ENCODE data around the gene RGP1.

The RGP1 gene

GRCh38 chr9:35792826-35793225 lies 43.7 kb downstream of the RGP1 start:
- peaks cover 9% of the 10 kb centered on the region; the same call in 1 of the 2 replicates for H3K36me3 ChIP-seq (ENCODE audit: insufficient read depth, low read length)
- no peak overlapping the region for H3K4me2 ChIP-seq (ENCODE audit: low read depth, low read length, poor library complexity, severe bottlenecking)
- no peaks in the 10 kb centered on the region for H4K20me1 ChIP-seq (ENCODE audit: insufficient read depth, low read length, poor library complexity, severe bottlenecking)
- H3K27me3 ChIP-seq (ENCODE audit: insufficient read depth, low read length, poor library complexity, severe bottlenecking) = no peaks in the 10 kb centered on the region
- H3K4me3 ChIP-seq (ENCODE audit: low read length, poor library complexity, severe bottlenecking) = no peak overlapping the region
- no peak overlapping the region for H3K9ac ChIP-seq (ENCODE audit: low read depth, low read length, poor library complexity, severe bottlenecking)
- TF ChIP-seq CTCF (conservative IDR thresholded peaks at IDR 0.05; ENCODE audit: low read length) (no peak), EZH2phosphoT487 (IDR thresholded peaks at IDR 0.05; ENCODE audit: borderline replicate concordance) (no peak)
- H3K4me1 ChIP-seq (ENCODE audit: insufficient read depth, low read length, poor library complexity, severe bottlenecking) = peaks cover 7% of the 10 kb centered on the region
- no peak overlapping the region for H2AFZ ChIP-seq (ENCODE audit: low read length)
- H3K9me3 ChIP-seq (ENCODE audit: insufficient read depth, low read depth, low read length) = no peaks in the 10 kb centered on the region
- no peaks in the 10 kb centered on the region for H3K9me2 ChIP-seq (replicated peaks; ENCODE audit: low read depth, low read length)
- H3K79me2 ChIP-seq (ENCODE audit: insufficient read depth, low read length) = no peaks in the 10 kb centered on the region
- H3F3A ChIP-seq (ENCODE audit: low read depth) = no peaks in the 10 kb centered on the region

DNA sequence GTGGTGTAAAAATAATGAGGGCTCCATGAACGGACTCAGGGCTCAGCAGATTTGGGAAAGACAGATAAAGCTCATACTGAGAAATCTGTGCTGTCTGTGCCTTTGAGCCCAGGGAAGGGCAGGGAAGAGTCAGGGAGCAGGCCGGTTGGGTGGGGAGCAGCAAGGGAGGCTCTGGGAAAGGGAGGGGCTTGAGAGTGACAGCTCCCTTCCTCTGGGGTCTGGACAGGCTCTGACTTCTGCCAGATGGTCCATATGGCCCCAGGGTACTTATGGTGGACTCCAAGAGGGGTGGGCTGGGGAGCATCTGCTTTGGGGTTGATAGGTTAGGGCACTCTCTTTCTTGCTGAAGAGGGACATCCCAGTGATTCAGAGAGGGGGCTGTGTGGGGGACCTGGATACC lies 44.4 kb downstream of the RGP1 start:
- TF ChIP-seq EZH2phosphoT487 (IDR thresholded peaks at IDR 0.05; ENCODE audit: borderline replicate concordance) (no peak), CTCF (conservative IDR thresholded peaks at IDR 0.05; ENCODE audit: low read length) (no peak)
- peaks cover 9% of the 10 kb centered on the region; the same call in 1 of the 2 replicates for H3K36me3 ChIP-seq (ENCODE audit: insufficient read depth, low read length)
- H3K9me3 ChIP-seq (ENCODE audit: insufficient read depth, low read depth, low read length) = no peaks in the 10 kb centered on the region
- no peaks in the 10 kb centered on the region for H3K9me2 ChIP-seq (replicated peaks; ENCODE audit: low read depth, low read length)
- no peaks in the 10 kb centered on the region for H3F3A ChIP-seq (ENCODE audit: low read depth)
- no peak overlapping the region for H3K4me2 ChIP-seq (ENCODE audit: low read depth, low read length, poor library complexity, severe bottlenecking)
- H3K4me3 ChIP-seq (ENCODE audit: low read length, poor library complexity, severe bottlenecking) = no peak overlapping the region
- H3K4me1 ChIP-seq (ENCODE audit: insufficient read depth, low read length, poor library complexity, severe bottlenecking) = peaks cover 11% of the 10 kb centered on the region
- no peaks in the 10 kb centered on the region for H3K79me2 ChIP-seq (ENCODE audit: insufficient read depth, low read length)
- no peaks in the 10 kb centered on the region for H3K27me3 ChIP-seq (ENCODE audit: insufficient read depth, low read length, poor library complexity, severe bottlenecking)
- no peaks in the 10 kb centered on the region for H4K20me1 ChIP-seq (ENCODE audit: insufficient read depth, low read length, poor library complexity, severe bottlenecking)
- no peak overlapping the region for H3K9ac ChIP-seq (ENCODE audit: low read depth, low read length, poor library complexity, severe bottlenecking)
- no peak overlapping the region for H2AFZ ChIP-seq (ENCODE audit: low read length)

DNA sequence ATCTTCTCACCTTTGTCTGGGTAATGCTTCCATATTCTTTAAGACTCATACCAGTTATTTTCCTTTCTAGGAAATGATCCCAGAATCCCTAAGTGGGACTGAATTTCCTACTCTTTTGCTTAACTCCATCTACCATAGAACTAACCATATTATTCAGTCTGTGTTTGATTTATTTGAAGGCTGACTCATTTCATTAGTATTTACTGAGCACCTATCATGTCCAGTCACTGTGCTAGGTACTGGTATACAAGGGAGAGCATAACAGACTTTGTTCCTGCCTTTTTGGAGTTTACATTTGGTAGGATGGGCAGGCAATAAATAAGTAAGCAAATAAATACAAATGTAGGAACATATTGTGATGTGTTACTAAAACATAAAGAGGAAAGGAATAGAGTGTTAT lies 46.6 kb downstream of the RGP1 start:
- Histone ChIP-seq H3K4me1 (ENCODE audit: insufficient read depth, low read length, poor library complexity, severe bottlenecking) (peaks cover 16% of the 10 kb centered on the region), H3K9ac (ENCODE audit: low read depth, low read length, poor library complexity, severe bottlenecking) (no peak overlapping the region), H3K79me2 (ENCODE audit: insufficient read depth, low read length) (no peaks in the 10 kb centered on the region), H3K27me3 (ENCODE audit: insufficient read depth, low read length, poor library complexity, severe bottlenecking) (no peaks in the 10 kb centered on the region), H3K9me3 (ENCODE audit: insufficient read depth, low read depth, low read length) (no peaks in the 10 kb centered on the region), H3K36me3 (ENCODE audit: insufficient read depth, low read length) (peaks cover 6% of the 10 kb centered on the region; the same call in 1 of the 2 replicates), H3K9me2 (replicated peaks; ENCODE audit: low read depth, low read length) (no peaks in the 10 kb centered on the region), H3K4me2 (ENCODE audit: low read depth, low read length, poor library complexity, severe bottlenecking) (no peak overlapping the region), H4K20me1 (ENCODE audit: insufficient read depth, low read length, poor library complexity, severe bottlenecking) (no peaks in the 10 kb centered on the region), H3K4me3 (ENCODE audit: low read length, poor library complexity, severe bottlenecking) (no peak overlapping the region), H3F3A (ENCODE audit: low read depth) (no peaks in the 10 kb centered on the region), H2AFZ (ENCODE audit: low read length) (no peak overlapping the region)
- TF ChIP-seq CTCF (conservative IDR thresholded peaks at IDR 0.05; ENCODE audit: low read length) (no peak), EZH2phosphoT487 (IDR thresholded peaks at IDR 0.05; ENCODE audit: borderline replicate concordance) (no peak)
